ENCODE results near the gene HNF1B.

DNA sequence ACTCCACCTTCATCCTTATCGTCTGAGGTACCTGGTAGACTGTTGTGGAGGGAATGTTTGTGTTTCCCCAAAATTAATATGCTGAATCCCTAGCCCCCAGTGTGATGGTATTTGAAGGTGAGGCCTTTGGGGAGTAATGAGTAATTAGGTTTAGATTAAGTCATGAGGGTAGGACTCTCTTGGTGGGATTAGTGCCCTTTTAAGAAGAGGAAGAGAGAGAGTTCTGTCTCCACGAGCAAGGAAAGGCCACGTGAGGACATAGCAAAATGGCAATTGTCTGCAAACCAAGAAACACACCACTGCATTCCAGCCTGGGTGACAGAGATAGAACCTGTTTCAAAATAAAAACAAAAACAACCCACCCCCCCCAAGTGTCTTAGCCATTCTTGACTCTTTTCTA is 80.6 kb downstream of the HNF1B start:
- TF ChIP-seq ZNF565 (CRISPR knock-in tag; conservative IDR thresholded peaks at IDR 0.05; ENCODE audit: low read depth) (no peak), TOX (CRISPR knock-in tag; IDR thresholded peaks at IDR 0.05; ENCODE audit: borderline replicate concordance) (no peak), ZFP3 (CRISPR knock-in tag; IDR thresholded peaks at IDR 0.05) (no peak), RARB (CRISPR knock-in tag; IDR thresholded peaks at IDR 0.05) (no peak)
- TF ChIP-seq, protein P1, sequence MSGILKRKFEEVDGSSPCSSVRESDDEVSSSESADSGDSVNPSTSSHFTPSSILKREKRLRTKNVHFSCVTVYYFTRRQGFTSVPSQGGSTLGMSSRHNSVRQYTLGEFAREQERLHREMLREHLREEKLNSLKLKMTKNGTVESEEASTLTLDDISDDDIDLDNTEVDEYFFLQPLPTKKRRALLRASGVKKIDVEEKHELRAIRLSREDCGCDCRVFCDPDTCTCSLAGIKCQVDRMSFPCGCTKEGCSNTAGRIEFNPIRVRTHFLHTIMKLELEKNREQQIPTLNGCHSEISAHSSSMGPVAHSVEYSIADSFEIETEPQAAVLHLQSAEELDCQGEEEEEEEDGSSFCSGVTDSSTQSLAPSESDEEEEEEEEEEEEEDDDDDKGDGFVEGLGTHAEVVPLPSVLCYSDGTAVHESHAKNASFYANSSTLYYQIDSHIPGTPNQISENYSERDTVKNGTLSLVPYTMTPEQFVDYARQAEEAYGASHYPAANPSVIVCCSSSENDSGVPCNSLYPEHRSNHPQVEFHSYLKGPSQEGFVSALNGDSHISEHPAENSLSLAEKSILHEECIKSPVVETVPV (CRISPR knock-in tag; IDR thresholded peaks at IDR 0.05): no peak
- TF ChIP-seq, protein P2, sequence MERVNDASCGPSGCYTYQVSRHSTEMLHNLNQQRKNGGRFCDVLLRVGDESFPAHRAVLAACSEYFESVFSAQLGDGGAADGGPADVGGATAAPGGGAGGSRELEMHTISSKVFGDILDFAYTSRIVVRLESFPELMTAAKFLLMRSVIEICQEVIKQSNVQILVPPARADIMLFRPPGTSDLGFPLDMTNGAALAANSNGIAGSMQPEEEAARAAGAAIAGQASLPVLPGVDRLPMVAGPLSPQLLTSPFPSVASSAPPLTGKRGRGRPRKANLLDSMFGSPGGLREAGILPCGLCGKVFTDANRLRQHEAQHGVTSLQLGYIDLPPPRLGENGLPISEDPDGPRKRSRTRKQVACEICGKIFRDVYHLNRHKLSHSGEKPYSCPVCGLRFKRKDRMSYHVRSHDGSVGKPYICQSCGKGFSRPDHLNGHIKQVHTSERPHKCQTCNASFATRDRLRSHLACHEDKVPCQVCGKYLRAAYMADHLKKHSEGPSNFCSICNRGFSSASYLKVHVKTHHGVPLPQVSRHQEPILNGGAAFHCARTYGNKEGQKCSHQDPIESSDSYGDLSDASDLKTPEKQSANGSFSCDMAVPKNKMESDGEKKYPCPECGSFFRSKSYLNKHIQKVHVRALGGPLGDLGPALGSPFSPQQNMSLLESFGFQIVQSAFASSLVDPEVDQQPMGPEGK (CRISPR knock-in tag; IDR thresholded peaks at IDR 0.05; ENCODE audit: borderline replicate concordance): no peak
- TF ChIP-seq, protein P3, sequence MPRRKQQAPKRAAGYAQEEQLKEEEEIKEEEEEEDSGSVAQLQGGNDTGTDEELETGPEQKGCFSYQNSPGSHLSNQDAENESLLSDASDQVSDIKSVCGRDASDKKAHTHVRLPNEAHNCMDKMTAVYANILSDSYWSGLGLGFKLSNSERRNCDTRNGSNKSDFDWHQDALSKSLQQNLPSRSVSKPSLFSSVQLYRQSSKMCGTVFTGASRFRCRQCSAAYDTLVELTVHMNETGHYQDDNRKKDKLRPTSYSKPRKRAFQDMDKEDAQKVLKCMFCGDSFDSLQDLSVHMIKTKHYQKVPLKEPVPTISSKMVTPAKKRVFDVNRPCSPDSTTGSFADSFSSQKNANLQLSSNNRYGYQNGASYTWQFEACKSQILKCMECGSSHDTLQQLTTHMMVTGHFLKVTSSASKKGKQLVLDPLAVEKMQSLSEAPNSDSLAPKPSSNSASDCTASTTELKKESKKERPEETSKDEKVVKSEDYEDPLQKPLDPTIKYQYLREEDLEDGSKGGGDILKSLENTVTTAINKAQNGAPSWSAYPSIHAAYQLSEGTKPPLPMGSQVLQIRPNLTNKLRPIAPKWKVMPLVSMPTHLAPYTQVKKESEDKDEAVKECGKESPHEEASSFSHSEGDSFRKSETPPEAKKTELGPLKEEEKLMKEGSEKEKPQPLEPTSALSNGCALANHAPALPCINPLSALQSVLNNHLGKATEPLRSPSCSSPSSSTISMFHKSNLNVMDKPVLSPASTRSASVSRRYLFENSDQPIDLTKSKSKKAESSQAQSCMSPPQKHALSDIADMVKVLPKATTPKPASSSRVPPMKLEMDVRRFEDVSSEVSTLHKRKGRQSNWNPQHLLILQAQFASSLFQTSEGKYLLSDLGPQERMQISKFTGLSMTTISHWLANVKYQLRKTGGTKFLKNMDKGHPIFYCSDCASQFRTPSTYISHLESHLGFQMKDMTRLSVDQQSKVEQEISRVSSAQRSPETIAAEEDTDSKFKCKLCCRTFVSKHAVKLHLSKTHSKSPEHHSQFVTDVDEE (CRISPR knock-in tag; IDR thresholded peaks at IDR 0.05): no peak

Measured in SK-N-SH treated with all-trans-retinoic acid at 6 μM for 48 hours (cell line).